ENCODE data around the gene CFAP97D1. TPM values are rescaled to one million over a fixed set of nuclear protein-coding genes. Genes with fewer than 3 reads are reported as not detected.

The CFAP97D1 gene
- total and polyA plus RNA-seq, 2 donors (not counting 1 experiment from before 2014, with no cell fraction given) = 0.01 TPM; not detected in 1

DNA sequence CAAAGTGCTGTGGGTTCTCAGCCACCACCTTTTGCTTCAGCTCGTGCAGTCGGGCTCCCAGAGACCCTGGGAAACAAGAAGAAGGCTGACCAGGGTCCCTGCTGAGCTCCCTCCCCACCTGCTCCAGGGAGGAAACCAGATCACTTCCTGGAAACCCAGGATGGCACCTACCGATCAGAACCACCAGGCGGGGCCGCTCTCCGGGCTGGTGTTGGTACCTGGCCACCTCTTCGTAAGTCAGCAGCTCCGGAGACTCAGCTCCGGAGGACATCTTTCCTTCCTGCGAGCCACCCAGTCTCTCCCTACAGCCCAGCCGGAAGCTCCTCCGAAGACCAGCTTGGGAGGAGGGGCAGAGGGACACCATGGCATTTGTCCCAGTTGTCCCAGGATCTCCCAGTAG lies 33.8 kb downstream of the CFAP97D1 start:
- ChIA-PET CTCF (interaction anchor here (1.0 kb wide), 1 partner anchor 239 kb away, joined by 3 read pairs; no protein-coding TSS in a partner anchor), POLR2A (no interaction called here)
- Histone ChIP-seq H3K4me2 (replicated peaks; ENCODE audit: low read depth, low read length, poor library complexity, severe bottlenecking) (no peak overlapping the region), H3K4me3 (ENCODE audit: control extremely low read depth in 1 of 5, extremely low read depth in 1 of 5, insufficient read depth in 1 of 5, low read depth in 2 of 5, low read length in 4 of 5) (no peak overlapping the region), H4K20me1 (ENCODE audit: control insufficient read depth, insufficient read depth, low read length, poor library complexity, severe bottlenecking) (no peaks in the 10 kb centered on the region), H3K9me3 (ENCODE audit: control extremely low read depth in 1 of 3, control insufficient read depth in 2 of 3, insufficient read depth in 1 of 3, low read length in 2 of 3) (no peaks in the 10 kb centered on the region), H3K79me2 (ENCODE audit: control insufficient read depth, insufficient read depth, low read length) (no peaks in the 10 kb centered on the region), H2AFZ (ENCODE audit: insufficient read depth, low read depth, low read length, poor library complexity, severe bottlenecking) (no peak overlapping the region), H3K36me3 (replicated peaks in 1 of 2; ENCODE audit: control extremely low read depth in 1 of 2, control insufficient read depth in 1 of 2, extremely low read depth in 1 of 2, insufficient read depth in 2 of 2, low read length in 1 of 2) (no peaks in the 10 kb centered on the region), H3K9ac (ENCODE audit: low read length) (no peak overlapping the region), H3K27me3 (replicated peaks in 1 of 4; ENCODE audit: control extremely low read depth in 1 of 4, control insufficient read depth in 3 of 4, insufficient read depth in 4 of 4, low read length in 3 of 4) (peaks cover 0 to 11% (median 0%) of the 10 kb centered on the region in 4 experiments), H3K4me1 (ENCODE audit: control insufficient read depth in 2 of 2, insufficient read depth in 2 of 2, low read length in 2 of 2) (no peaks in the 10 kb centered on the region), H3K27ac (ENCODE audit: low read length in 2 of 2) (no peak overlapping the region)
- no peak for TF ChIP-seq CTCF (IDR thresholded peaks at IDR 0.05)
- no peak for TF ChIP-seq EZH2 (IDR thresholded peaks at IDR 0.05; ENCODE audit: borderline replicate concordance, insufficient read depth, low read depth, low read length, poor library complexity, severe bottlenecking)
- 82% methylated on average over 8 of the region's 12 CpGs for WGBS (ENCODE audit: insufficient coverage)
- Mint-ChIP-seq H3K4me1 (no peaks in the 10 kb centered on the region), H3K27ac (no peak overlapping the region), H3K4me3 (no peak overlapping the region), H3K9me3 (ENCODE audit: insufficient read depth) (no peaks in the 10 kb centered on the region), H3K27me3 (peaks cover 28% of the 10 kb centered on the region)
- DNase-seq = no peak
- no peak for ATAC-seq (ENCODE audit: low read depth)
- intact Hi-C loops (cut with micrococcal nuclease) = no loop called here

GRCh38 chr17:43814714-43815113 lies 34.5 kb downstream of the CFAP97D1 start:
- Histone ChIP-seq H3K9ac (ENCODE audit: low read length) (no peak overlapping the region), H3K9me3 (ENCODE audit: control extremely low read depth in 1 of 3, control insufficient read depth in 2 of 3, insufficient read depth in 1 of 3, low read length in 2 of 3) (no peaks in the 10 kb centered on the region), H2AFZ (ENCODE audit: insufficient read depth, low read depth, low read length, poor library complexity, severe bottlenecking) (no peak overlapping the region), H4K20me1 (ENCODE audit: control insufficient read depth, insufficient read depth, low read length, poor library complexity, severe bottlenecking) (no peaks in the 10 kb centered on the region), H3K79me2 (ENCODE audit: control insufficient read depth, insufficient read depth, low read length) (no peaks in the 10 kb centered on the region), H3K4me2 (replicated peaks; ENCODE audit: low read depth, low read length, poor library complexity, severe bottlenecking) (no peak overlapping the region), H3K36me3 (replicated peaks in 1 of 2; ENCODE audit: control extremely low read depth in 1 of 2, control insufficient read depth in 1 of 2, extremely low read depth in 1 of 2, insufficient read depth in 2 of 2, low read length in 1 of 2) (no peaks in the 10 kb centered on the region), H3K27ac (ENCODE audit: low read length in 2 of 2) (no peak overlapping the region), H3K4me1 (ENCODE audit: control insufficient read depth in 2 of 2, insufficient read depth in 2 of 2, low read length in 2 of 2) (no peaks in the 10 kb centered on the region), H3K27me3 (replicated peaks in 1 of 4; ENCODE audit: control extremely low read depth in 1 of 4, control insufficient read depth in 3 of 4, insufficient read depth in 4 of 4, low read length in 3 of 4) (peaks cover 0 to 11% (median 0%) of the 10 kb centered on the region in 4 experiments), H3K4me3 (ENCODE audit: control extremely low read depth in 1 of 5, extremely low read depth in 1 of 5, insufficient read depth in 1 of 5, low read depth in 2 of 5, low read length in 4 of 5) (no peak overlapping the region)
- Mint-ChIP-seq H3K9me3 (ENCODE audit: insufficient read depth) (no peaks in the 10 kb centered on the region), H3K4me3 (no peak overlapping the region), H3K27me3 (peaks cover 35% of the 10 kb centered on the region), H3K4me1 (no peaks in the 10 kb centered on the region), H3K27ac (no peak overlapping the region)
- intact Hi-C loops (cut with micrococcal nuclease) = no loop called here
- no peak for DNase-seq
- ATAC-seq (ENCODE audit: low read depth) = no peak
- TF ChIP-seq EZH2 (IDR thresholded peaks at IDR 0.05; ENCODE audit: borderline replicate concordance, insufficient read depth, low read depth, low read length, poor library complexity, severe bottlenecking) = no peak
- TF ChIP-seq CTCF (IDR thresholded peaks at IDR 0.05) = no peak
- ChIA-PET POLR2A (no interaction called here), CTCF (no interaction called here)
- WGBS (ENCODE audit: insufficient coverage) = 75% methylated on average over 1 of the region's 1 CpG

Data from B cell (primary cell).